Right forelimb (tissue), 1 donor: ENCODE data around the gene ARIH1.
"Not testable (repeated sequence)": the region's sequence is repeated elsewhere in the genome, so short reads cannot be mapped to it uniquely, and the experiment has no call there.

ENCODE experiments used
- DNase-seq: peaks from one replicate; pipeline ENCODE4 v3.0.0-alpha.2; 2018

The ARIH1 gene

DNA sequence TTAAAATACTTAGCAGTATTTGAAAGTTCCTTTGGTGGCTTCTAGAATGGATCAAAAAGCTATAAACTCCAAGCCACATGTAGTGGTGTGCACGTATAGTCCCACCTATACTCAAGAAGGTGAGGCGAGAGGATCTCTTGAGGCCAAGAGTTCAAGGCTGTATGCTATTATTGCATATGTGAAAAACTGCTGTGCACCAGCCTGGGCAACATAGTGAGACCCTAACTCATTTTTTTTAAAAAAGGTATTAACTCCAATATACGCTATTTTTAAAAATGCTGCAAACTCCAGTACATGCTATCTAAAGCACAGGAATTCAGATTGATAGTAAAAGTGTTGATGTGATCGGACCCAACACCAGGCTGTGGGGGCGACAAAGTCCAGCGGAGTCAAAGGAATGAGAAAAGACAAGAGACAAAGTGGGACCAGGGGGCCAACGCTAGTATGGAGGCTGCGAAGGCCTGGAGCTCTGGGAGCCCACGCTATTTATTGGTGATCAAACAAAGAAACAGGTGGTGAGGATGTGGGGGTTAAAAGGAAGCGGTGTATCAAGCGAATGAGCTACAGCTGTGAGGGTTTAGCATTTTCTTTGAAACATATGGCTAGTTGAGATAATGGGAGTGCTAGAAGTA, 66.6 kb downstream of the ARIH1 start:
- DNase-seq: no peak

DNA sequence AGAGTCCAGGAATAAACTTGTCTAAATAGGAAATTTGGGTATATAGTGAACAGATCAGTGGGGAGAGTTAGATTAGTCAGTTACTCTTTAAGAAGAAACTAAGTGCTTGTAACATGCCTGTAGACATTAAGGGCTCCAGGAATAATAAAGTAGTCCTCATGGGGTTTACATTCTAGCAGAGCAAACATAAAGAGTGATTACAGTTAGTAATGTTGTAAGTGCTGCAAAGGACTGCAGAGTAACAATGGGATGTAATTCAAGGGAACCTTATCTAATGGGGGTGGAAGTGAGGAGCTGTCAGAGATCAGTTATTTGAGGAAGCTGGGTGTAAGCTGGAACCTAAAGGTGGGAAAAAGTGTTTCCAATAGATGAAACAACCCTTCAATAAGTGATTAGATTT, 67.5 kb downstream of the ARIH1 start:
- no peak for DNase-seq

DNA sequence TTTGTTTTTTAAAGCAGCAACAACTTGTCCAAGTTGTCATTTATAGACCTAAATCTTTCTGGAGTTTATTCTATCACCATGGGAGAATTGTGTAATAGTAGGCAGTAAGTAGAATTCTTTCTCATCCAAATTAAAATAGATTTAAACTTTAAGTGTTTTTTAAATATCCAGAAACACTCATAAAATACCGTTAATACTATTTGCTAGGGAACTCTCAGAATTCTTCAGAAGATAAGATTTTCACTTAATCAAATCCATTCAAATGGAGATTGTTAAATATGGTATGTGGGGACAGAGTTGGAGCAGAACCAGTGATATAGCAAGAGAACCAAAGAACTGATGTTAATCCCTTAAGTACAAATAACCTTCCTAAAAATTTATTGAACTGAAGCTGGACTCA, 71.0 kb downstream of the ARIH1 start:
- DNase-seq: no peak

DNA sequence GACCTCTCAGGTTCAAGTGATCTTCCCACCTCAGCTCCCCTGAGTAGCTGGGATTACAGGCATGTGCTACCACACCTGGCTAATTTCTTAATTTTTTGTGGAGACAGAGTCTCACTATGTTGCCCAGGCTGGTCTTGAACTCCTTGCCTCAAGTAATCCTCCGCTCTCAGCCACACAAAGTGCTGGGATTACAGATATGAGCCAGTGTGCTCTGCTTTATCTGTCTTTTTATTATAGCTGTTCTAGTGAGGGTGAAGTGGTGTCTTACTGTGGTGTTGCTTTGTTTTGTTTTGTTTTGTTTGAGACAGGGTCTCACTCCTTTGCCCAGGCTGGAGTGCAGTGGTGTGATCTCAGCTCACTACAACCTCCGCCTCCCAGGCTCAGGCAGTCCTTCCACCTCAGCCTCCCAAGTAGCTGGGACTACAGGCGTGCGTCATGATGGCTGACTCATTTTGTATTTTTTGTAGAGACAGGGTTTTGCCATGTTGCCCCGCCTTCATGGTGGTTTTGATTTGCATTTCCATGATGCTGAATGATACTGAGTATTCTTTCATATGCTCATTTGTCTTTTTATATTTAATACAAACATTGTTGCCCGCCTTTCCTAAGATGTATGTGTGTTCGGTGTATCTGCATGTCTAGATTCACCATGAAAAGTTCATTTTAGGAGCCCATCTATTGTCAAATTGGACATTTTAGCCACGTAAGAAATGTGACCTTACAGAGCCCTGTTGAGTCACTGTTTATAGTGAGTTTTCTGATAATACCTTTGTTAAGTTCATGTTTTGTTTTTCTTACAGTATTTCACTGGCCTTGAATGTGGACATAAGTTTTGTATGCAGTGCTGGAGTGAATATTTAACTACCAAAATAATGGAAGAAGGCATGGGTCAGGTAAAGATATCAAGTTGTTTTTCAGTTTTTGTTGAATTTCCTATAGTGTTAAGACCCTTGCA, 80.6 kb downstream of the ARIH1 start:
- DNase-seq: no peak

DNA sequence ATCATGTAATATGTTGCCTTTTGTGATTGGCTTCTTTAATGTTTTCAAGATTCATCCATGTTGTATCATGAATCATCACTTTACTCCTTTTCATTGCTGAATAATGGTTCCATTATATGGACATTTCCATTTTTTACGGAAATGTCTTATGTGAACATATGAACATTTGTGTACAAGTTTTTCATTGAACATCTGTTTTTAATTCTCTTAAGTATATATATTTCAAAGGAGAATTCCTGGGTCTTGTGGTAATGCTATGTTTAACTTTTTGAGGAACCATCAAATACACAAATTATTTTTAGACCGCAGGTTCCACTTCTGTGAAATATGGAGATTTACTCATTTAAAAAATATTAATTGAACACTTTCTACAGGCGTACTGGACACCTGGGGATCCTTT, 85.7 kb downstream of the ARIH1 start:
- DNase-seq: no peak

DNA sequence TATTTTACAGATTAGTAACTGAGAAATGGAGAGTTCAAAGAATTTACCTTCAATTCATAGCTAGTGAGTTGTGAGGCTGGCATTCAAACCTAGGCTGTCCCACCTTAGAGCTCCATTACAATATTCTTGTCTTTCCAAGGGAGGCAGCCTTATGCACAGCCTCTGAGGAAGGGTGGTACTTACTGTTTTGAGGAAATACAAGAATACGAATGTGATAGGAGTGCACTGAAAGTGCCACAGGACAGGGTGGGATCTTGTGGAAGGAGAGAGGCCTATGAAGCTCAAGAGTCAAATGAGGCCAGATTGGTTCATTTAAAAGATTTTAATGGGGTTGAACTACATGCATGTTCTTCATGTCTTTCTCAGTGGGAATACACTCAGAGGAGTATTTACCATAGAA, 86.3 kb downstream of the ARIH1 start:
- no peak for DNase-seq

DNA sequence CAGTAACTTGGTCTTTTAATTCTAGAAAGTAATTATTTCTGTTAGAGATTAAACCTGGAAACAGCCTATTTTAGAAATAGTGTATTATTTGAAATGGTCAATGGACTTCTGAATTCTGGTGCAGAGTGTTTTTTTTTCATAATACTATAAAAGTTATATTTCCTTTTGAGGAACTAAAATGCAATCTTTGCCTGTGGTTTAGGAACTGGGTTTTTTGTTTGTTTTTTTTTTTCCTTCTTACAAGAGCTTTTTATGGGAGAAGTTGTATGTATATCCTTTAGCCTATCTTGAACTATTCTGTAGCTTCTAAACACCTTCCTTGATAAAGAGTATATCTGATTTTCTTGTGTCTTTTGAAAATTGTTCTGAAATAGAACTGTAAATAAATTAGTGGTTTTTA, 88.3 kb downstream of the ARIH1 start:
- no peak for DNase-seq

DNA sequence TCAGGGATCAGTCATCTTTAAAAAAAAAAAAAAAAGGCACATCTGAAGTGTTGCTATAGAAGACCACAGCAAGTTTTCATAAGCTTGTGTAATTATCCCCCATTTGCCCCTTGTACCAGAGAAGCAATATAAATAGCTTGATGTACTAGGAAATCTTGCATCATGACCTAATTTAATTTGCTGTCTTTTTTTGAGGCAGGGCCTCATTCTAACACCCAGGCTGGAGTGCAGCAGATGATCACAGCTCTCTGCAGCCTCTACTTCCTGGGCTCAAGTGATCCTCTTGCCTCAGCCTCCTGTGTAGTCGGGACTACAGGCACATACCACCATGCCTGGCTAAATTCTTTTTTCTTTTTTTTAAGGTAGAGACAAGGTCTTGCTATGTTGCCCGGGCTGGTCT, 88.7 kb downstream of the ARIH1 start:
- DNase-seq: no peak

DNA sequence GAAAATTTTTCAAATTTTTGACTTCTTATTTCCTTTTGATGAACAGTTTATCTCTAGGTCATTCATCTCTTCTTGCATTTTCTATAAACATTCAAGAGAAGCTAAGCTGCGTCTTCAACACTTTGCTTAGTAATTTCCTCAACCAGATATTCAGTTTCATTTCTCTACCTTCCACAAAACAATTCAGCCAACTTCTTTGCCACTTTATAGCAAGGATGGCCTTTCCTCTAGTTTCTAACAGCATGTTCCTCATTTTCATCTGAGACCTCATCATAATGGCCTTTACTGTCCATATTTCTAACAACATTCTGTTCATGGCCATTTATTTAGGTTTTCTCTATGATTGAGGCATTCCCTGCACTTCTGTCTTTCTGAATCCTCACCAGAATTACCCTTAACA, 90.0 kb downstream of the ARIH1 start:
- DNase-seq: no peak

DNA sequence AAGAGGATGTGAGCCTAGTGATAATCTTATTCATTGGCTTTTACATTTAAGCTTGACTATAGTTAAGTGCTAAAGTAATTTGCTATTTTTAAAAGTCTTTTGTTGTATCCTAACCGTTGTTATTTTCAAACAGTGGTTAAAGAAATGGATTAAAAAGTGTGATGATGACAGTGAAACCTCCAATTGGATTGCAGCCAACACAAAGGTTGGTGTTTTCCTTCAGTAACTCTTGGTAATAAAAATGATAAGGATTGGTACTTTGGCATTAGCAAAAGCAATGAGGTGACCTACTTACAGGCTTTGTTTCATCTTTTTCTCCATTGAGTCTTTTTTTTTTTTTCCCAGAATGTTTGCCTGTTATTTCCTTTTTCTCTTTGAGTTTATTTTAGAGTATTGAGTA, 92.8 kb downstream of the ARIH1 start:
- no peak for DNase-seq

DNA sequence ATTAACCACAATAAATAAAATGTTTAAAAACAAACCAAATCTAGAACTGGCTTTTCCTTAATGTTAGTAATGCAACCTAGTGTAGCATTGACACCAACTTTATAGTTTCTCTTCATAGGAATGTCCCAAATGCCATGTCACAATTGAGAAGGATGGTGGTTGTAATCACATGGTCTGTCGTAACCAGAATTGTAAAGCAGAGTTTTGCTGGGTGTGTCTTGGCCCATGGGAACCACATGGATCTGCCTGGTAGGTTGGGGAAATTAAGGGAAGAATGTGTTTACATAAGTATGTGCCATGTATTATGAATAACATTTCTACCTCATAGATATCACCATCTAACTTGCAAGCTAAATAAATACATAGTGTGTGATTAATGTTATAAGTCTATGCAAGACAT, 95.9 kb downstream of the ARIH1 start:
- DNase-seq: no peak

DNA sequence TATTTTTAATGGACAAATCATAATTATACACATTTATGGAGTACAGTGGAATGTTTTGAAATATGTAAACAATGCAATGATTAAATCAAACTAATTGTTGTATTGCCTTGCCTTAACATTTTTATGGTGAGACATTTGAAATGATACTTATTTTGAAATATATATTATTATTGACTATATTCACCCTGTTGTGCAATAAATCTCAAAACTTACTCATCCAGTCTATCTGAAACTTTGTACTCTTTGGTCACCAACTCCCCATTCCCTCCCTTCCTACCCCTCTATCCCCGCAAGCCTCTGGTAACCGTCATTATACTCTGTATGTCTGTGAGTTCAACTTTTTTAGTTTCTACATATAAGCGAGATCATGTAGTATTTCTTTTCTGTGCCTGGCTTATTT, 105.7 kb downstream of the ARIH1 start:
- no peak for DNase-seq

DNA sequence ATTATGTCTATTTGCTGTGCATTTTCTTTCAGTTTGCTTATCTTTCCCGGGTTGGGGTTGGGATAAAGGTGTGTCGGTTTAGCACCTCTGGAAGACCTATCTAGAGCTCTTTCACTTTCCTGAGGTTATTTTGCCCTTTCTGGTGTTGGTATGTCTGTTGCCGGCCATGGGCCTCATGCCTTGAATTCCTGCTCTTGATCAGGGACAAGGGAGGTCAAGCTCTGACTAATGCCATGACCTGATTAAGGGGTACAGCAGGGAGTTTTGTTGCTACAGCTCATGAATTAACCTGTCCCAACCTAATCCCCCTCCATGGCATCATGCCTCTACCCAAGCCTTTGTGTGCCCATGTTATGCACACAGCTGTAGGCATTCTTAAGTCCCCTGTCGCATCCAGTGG, 109.9 kb downstream of the ARIH1 start:
- no peak for DNase-seq

DNA sequence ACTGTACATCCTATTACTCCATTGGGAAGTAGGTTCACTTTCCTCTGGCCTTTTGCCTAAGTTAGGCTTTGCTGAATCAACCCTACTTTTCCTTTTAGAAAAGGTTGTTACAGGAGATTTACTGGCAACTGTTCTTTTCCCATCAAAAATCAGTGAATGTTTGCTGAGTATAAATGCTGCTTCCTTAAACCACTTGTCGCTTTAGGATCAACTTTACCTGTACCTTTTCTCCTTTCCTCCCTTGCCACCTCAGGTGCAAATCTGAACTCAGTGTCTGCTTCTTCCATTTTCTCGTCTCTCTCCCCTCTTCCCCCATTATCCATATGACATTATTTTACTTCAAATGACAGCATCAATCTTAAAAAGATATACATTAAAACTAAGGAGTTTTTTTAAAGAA, 110.9 kb downstream of the ARIH1 start:
- no peak for DNase-seq

DNA sequence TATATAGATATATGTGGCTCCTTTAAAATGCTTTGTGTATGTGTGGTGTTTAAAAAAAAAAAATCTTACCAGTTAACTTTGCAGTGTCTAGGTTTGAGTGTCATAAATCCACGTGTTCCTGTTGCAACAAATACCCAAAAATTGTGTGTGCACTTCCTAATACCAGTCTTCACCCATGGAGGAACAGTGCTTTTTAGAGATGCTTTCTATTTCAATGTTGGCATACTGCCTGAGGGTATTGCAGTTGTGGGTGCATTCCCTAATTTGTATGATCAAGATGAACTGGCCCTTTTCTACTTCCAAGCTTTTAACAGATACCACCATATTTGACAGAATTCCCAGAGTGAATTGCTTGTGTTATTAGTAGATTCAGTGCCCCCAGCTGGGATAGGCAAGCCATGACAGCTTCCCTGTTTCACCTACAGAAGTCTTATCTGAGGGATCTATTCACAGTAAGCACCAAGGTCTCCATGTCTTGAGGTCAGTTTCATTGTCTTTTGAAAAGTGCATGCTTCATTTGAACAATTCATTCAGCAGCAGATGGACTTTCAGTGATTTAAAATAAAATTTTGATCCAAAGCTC, 111.4 kb downstream of the ARIH1 start:
- no peak for DNase-seq

DNA sequence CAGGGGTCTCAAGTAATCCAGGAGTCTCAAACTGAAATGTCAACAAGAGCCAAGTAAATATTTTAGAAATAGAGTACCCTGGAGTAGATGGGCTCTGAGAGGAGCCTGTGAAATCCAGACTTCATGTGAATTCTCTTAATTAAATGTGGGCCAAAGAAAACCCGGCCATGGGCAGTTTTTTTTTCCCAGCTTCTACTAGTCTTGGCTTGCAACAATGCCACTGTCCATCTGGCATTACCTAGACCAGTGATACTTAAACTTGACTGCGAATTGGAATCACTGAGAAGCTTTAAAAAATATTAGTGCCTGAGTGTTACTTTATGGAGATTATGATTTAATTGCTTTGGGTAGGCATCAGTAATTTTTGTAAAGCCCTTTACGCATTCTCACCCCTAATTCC, 114.0 kb downstream of the ARIH1 start:
- no peak for DNase-seq

DNA sequence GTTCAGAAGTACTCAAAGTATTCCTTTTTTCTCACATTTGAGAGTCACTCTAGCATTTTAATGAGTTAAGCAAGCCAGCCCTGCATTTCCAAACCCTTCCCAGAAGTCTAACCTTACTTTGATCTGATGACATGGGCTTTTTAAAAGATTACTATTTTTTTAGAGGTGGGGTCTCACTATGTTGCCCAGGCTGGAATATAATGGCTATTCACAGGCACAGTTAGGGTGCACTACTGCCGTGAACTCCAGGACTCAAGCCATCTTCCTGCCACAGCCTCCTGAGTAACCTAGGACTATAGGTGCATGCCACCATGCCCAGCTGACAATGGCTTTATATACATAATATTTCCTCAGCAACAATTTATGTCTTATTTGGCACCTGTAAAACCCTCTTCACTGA, 116.3 kb downstream of the ARIH1 start:
- DNase-seq: no peak

DNA sequence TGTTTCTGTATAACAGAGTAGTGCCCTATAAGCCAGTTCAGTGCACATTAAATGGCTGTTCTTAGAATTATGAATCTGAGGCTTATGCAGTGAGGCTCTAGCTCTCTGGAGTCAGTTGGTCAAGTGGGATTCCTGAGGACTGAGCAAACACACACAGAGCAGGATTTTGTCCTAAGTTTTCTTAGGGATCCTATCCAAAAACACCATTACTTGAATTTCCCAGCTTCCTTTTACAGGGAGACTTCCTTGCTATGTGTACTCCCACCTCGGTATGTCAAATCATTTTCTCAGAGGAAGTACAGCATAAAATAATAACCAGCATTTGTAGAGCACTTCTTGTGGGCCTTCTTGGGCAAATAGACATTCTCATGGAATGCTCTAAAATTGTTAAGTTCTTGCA, 117.2 kb downstream of the ARIH1 start:
- DNase-seq: no peak

DNA sequence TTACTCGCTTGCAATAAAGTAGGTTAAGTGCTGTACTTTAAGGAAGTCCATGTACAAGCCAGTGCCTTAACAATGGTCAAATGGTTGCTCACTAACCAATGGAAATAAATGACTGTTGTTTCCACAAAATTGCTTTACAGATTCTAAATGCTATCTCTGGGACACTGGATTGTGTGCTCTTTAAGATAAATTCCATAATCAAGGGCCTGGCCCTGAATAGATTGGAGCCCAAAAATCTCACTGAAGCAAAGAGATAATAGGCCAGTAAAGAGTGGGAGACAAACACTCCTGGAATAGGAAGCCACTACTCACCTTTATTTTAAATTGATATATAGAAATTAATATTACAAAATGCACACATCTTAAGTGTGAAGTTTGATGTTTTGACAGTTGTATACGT, 118.0 kb downstream of the ARIH1 start:
- DNase-seq: no peak

DNA sequence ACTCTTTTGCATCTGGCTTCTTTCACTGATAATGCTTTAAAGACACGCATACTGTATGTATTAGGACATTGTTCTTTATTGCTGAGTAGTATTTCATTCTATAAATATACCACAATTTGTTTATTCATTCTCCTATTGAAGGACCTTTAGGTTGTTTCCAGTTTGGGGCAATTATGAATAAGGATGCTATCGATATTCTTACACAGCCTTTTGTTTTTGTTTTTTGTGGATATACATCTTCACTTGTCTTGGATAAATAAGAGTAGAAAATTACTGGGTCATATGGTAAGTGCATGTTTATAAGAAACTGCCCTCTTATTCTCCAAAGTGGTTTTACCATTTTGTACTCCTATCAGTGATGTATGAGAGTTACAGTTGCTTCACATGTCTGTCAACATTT, 118.5 kb downstream of the ARIH1 start:
- no peak for DNase-seq

DNA sequence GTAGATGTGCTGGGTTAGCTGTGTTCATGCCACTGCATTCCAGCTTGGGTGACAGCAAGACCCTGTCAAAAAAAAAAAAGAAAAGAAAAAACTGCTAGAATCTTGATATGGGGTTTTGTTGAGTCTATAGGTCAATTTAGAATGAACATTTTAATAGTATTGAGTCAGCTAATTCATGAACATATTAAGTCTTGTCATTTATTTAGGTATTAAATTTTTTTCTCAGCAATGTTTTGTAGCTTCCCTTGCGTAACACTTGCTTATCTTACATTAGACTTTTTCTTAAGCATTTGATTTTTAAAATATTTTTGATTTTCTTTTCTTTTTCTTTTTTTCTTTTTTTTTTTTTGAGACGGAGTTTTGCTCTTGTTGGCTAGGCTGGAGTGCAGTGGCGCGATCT, 119.7 kb downstream of the ARIH1 start:
- DNase-seq: no peak

DNA sequence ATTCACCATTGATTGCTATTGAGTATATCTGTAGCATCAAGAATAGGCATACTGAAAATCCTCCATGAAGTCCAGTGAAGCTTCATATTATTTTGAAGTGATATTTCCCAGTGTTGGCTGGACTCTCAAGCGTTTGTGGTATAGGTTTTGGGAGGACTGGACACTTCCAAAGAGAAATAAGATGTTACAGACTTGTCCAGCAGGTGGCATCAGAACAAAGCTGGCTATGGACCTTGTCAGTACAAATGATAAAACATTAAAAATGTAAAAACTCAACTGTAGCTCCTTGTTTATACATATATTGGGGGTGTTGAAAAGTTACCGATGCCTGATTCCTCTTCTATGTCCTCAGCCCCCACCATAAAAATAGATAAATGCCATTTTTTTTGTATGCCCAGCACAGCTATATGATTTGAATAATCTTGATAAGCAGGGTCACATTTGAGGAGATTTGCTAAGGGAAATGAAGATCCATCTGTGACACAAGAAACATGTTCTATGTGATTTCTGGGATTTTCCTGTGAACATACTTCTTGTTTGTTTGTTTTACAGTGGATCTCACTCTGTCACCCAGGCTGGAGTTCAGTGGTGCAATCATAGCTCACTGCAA, 125.8 kb downstream of the ARIH1 start:
- DNase-seq: no peak

DNA sequence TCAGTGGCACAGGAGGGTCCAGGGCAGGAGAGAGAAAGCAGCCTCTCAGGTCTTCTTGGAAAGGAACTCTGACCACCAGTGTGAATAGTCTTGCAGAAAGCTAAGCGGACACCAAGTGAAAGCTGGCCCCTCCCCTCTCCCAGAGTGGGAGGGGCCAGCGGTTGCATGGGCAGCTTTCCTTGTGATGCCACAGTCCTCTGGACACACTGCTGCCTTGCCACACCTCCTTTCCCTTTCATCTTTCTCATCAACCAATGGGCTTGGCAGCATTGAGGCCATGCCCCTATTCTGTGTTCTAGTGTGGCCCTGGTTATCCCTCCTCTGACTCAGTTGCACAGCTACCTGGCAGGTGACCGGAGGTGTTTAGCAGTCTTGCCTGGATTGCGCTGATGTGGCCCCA, 130.7 kb downstream of the ARIH1 start:
- DNase-seq: no peak

DNA sequence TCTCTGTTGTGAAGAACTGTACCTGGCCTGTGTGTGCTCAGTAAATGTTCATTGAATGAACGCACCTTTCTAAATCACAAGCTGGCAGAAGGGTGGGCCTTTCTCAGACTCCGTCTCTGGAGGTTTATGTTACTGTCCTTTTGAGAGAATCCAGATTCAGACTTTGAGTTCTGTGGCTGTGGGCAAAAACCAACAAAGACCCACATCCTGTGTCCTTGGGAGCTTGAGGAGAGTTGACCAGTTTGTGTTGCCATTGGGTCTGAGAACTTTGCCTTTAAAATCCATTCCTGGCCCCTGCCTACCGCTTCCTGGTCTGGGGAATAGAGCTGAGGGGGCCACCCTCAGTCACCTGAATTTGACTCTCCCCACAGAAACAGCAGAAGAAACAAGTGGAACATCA, 134.0 kb downstream of the ARIH1 start:
- not testable (repeated sequence) for DNase-seq
